Eye (tissue), 1 donor: ENCODE data around the gene SV2B.

Source experiments
- DNase-seq: peaks from one replicate; pipeline ENCODE4 v3.0.0-alpha.2; 2015

The SV2B gene

GRCh38 chr15:91140601-91141000 is 40.5 kb downstream of the SV2B start:
- DNase-seq: no peak

- no peak for DNase-seq
Measured at GRCh38 chr15:91141097-91141496, 41.0 kb downstream of the SV2B start.

GRCh38 chr15:91142106-91142744 is 42.2 kb downstream of the SV2B start:
- DNase-seq: no peak

DNA sequence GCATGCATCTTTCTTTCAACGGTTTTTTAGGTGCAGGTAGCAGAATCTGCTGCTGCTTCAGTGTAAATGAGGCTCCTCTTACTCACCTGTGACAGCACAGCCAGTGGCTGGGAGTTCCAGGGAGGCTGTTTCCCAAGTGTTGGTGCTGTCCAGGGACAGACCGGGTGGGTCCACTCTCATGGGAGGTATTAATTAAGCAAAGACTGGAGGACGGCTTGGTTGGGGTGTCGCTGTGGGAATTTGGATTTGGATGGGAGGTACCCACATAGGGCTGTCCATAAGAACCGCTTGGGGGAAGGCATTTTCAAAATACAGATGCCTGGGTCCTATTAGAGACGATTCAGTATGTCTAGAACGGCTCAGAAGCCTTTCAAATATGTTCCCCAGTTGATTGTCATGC is 42.9 kb downstream of the SV2B start:
- DNase-seq: no peak

DNA sequence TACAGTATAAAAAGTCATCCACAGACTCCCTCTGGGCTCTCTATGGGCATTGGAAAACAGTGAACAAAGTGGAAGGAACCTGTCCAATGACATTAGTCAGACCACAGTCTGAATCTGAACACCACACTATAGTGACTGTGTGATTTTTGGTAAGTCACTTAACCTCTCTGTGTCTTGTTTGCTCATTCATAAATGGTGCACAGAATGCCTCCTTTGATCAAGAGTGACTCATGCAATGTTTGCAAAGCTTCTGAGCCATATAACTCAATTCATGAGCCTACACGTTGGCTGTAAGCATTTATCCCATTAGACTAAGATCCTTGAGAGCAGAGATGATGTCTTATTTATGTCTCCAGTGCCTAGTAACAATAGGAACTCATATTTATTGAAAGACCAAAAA is 46.7 kb downstream of the SV2B start:
- DNase-seq: no peak

GRCh38 chr15:91148243-91148642 is 48.2 kb downstream of the SV2B start:
- no peak for DNase-seq

GRCh38 chr15:91150502-91151160 is 50.6 kb downstream of the SV2B start:
- DNase-seq: no peak

- no peak for DNase-seq
Measured at GRCh38 chr15:91151781-91152563, 51.9 kb downstream of the SV2B start.

- peak; percentile 20 for DNase-seq
Measured at GRCh38 chr15:91152896-91153581, 53.0 kb downstream of the SV2B start.

DNA sequence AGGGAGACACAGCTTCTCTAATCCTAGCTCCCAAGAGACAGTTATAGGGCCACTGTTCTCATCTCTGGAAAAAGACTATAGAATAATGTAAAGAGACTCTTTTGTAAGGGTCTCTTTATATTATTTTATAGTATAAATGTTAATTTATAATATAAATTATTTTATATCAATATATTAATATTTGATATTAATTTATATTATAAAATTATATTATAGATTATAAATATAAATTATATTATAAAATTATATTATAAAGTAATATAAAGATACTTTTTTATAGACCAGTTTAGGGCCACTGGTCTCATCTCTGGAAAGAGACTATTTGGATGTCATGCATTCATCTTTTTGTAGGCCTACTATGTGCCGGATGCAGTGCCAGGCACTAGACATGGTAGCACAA is 53.9 kb downstream of the SV2B start:
- DNase-seq: no peak

DNA sequence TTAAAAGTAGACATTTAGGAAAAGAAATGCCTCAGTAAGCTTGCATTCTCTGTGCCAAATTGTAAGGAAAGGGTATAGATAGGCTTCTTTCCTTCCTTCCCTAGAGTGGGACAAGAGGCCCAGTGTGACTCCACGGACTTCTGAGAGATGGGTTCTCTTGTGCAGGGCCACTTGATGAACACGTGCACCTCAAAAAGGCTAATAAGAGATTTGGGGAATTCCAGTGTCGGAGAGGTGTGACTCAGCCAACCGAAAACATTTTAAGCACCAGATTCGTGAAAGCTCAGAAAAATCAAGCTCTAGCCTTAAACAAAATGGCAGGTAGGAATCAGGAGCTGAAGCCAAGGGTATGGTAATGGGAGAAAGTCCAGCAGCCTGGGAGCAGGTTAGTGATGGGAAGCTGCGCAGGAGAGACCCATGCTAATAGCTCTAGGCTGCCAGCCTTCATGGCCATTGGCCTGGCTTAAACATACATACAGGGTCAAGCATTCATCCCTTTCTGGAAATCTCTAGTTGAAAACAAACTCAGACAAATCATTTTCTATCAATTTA is 56.2 kb downstream of the SV2B start:
- no peak for DNase-seq

- DNase-seq: no peak
Measured at GRCh38 chr15:91158415-91159394, 58.6 kb downstream of the SV2B start.

DNA sequence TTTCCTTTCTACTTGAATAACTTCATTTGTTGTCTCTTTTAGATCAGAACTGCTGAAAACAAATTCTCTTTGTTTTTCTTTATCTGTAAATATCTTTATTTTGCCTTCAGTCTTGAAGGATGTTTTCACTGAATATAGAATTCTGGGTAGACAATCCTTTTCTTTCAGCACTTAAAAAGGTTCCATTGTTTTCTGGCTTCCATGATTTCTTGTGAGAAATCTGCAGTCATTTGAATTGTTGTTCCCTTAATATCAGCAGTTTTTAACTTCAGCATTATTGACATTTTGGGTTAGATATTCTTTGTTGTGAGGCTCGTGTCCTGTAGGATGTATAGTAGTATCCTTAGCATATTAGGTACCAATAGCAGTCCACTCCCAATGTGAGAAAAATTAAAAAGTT is 65.8 kb downstream of the SV2B start:
- no peak for DNase-seq

DNA sequence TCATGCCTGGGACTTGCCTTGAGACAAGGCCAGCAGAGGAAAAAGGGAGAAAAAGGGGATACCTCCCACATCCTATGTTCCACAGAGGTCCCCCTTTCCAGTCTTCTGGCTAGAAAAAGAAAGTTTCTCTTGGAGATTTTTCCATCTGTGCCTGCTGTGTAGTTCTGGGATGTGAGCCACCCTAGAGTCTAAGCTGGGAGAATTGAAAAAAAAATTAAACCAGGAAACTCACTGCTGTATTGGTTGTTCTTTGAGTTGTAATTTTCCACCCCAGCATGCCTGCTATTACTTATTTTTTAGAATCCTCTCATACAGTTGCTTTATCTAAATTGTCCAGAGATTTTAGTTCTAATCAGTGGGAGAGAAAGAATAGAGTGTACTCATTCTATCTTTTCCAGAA is 68.4 kb downstream of the SV2B start:
- DNase-seq: no peak

- DNase-seq: no peak
Measured at GRCh38 chr15:91171334-91171733, 71.3 kb downstream of the SV2B start.

DNA sequence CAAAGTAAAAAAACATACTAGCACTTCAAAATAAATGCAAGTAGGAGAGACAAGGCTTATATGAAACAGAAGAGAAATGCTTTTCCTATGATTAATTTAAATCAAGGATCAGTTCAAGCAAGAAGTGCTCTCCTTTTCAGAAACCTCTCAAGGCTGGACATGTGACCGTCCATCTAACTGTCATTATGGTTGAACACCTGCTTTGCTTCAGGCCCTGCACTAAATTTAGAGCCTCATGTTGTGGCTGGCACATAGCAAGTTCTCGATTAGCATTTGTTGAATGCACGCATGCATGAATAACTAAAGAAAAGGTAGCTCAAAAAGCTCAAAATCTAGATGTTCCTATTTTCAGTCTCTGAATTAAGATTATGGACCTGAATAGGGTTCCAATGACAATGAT is 82.0 kb downstream of the SV2B start:
- peak; percentile 24 for DNase-seq

DNA sequence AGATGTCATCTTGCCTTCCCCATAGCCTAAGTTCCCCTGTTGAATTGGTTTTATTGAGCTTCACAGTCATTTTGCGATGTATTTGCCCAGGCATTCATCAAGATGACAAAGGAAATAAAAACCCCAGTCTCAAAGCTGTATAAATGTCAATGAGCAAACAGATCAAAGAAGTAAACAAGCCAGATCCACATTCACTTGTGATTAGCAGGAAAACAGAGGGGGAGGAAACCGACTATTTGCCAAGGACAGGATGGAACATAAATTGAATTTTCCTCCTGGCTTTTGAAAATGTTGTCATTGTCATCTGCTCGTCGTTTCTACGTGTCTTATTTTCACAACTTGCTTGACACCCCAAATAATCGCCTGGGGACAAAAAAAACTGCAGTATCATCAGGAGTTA is 83.5 kb downstream of the SV2B start:
- no peak for DNase-seq

DNA sequence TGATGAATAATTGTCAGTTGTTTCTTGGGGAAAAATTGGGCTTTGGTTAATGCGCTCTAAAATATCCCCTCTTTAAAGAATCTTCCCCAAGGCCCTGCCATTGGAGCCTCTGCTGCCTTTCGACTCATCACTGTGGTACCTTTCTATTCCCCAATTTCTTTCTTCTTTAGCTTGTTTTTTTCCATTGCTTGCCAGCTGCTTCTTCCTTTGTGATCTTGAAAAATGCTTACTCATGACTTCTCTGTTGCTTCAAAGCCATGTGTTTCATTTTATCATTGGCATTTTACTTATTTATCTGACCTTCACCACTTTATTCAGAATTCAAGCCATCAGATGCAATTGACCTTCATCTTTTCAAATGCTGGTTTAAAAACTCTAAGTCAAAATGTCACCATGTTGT is 84.4 kb downstream of the SV2B start:
- DNase-seq: no peak

GRCh38 chr15:91186904-91187656 is 87.0 kb downstream of the SV2B start:
- DNase-seq: peak; percentile 60

DNA sequence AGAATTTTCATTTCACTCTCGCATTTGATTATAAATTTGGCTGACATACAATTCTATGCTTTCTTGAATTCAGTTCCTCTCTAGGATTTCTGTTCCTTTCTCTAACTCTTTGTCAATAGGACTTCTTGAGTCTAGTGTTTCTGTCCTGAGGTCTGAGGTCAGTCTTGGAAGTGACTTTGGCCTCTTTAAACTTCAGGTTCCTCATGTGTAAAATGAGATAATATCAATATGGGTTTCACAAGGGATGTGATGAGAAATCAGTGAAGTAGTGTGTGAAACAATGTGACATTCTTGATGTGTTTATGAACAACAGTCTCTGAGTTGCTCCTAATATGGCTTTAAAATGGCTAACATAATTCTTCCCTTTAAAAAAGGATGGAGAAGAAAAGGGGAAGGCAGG is 92.2 kb downstream of the SV2B start:
- peak; percentile 22 for DNase-seq

- peak; percentile 24 for DNase-seq
Measured at GRCh38 chr15:91192690-91193377, 92.8 kb downstream of the SV2B start.
